Astrocyte of the spinal cord (primary cell): Measurements from ENCODE around the gene MPDU1.

Experiments
- DNase-seq: peaks from one replicate; pipeline ENCODE4 v3.0.0; 2011; ENCODE audit warnings: low read depth, low spot score
- H3K4me3 ChIP-seq: 2 replicates; pipeline ENCODE4 v1.5.1; 2011; ENCODE audit warnings: low read depth, mild to moderate bottlenecking, low read length, moderate library complexity
- CTCF ChIP-seq: IDR thresholded peaks from 2 replicates; pipeline ENCODE4 v1.5.1; 2012; ENCODE audit warnings: low read depth, mild to moderate bottlenecking, low read length, inconsistent platforms
- in situ Hi-C: cut with HindIII; loops from 2 replicates; pipeline ENCODE4 v1.10.0; 2017; ENCODE audit warnings: low sequenced_read_pairs

MPDU1 gene

GRCh38 chr17:7627250-7628121 lies 43.8 kb downstream of the MPDU1 start, which contains the start of gene SAT2:
TSS of gene SAT2 (minus strand) at chr17:7627821. CDS start at chr17:7627635, 186 bp downstream.
- no peak for TF ChIP-seq CTCF
- peak within 1 kb of the TSS; percentile 83 for H3K4me3 ChIP-seq
- in situ Hi-C loops = no loop called here

GRCh38 chr17:7629939-7630571 lies 46.4 kb downstream of the MPDU1 start, which contains the start of gene SHBG:
TSS of gene SHBG (plus strand) at chr17:7630135. CDS start at chr17:7630173, 38 bp downstream.
- in situ Hi-C loops = no loop called here
- TF ChIP-seq CTCF = no peak
- H3K4me3 ChIP-seq = no peak within 1 kb of the TSS
- no peak for DNase-seq

More at GRCh38 chr17:7627250-7628121, 43.8 kb downstream of the MPDU1 start, which contains the start of gene SAT2:
- DNase-seq = peak; percentile 93

- no peak overlapping the region for H3K4me3 ChIP-seq
- no peak for TF ChIP-seq CTCF
- no peak for DNase-seq
- in situ Hi-C loops = no loop called here
Observed at GRCh38 chr17:7631398-7632380, 48.0 kb downstream of the MPDU1 start.

DNA sequence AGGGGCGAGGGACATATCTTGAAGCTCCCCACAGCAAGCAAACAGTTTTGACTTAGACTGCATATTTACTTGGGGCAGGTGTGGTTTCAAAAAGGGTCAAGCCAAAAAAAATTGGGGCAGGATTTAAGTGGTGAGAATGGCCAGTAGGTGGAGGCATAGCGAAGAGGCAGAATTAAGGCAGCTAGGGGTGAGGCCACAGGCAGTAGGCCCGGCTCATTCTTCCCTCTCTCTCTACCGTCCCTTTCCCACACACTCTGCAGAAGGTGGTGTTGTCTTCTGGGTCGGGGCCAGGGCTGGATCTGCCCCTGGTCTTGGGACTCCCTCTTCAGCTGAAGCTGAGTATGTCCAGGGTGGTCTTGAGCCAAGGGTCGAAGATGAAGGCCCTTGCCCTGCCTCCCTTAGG lies 48.8 kb downstream of the MPDU1 start:
- no peak overlapping the region for H3K4me3 ChIP-seq
- in situ Hi-C loops = no loop called here
- peak; percentile 39 for DNase-seq
- TF ChIP-seq CTCF = peak; percentile 60

DNA sequence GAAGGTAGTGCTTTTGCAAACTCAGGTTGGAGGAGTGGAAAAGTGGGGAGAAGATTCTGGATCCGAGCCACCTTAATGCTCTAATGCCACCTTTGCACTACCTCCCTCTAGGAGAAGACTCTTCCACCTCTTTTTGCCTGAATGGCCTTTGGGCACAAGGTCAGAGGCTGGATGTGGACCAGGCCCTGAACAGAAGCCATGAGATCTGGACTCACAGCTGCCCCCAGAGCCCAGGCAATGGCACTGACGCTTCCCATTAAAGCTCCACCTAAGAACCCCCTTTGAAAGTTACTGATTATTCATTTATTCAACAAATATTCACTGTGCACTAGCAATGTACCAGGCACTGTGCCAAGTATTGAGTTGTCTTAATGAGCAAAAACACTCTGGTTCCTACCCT lies 49.4 kb downstream of the MPDU1 start:
- no peak for TF ChIP-seq CTCF
- in situ Hi-C loops = no loop called here
- DNase-seq = no peak
- H3K4me3 ChIP-seq = no peak overlapping the region

DNA sequence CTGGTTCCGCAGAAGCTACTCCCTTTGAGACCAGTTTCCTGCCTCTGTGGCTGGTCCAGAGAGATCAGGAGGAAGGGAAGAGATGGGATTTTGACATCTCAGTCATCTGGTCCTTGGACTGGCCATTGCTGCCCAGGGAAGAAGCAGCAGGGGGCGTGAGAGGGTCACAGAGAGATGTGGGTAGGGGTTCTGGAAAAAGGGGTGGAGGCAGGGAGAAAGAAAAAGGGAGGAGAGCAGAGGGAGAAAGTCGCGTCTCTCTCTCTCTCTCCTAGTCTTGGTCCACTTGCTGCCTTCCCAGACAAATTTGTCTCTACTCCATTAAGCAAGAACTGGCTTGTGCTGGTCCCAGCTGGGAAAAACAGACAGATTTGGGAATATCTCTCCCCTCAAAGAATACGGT lies 50.7 kb downstream of the MPDU1 start:
- TF ChIP-seq CTCF = peak; percentile 70
- H3K4me3 ChIP-seq = no peak overlapping the region
- peak; percentile 9 for DNase-seq
- in situ Hi-C loops = no loop called here
